ENCODE results near the gene UTP4.
A peak's percentile ranks its signal among the peaks of the same experiment; 100 is the strongest.
"Not testable (repeated sequence)": the region's sequence is repeated elsewhere in the genome, so short reads cannot be mapped to it uniquely, and the experiment has no call there.

UTP4 gene

GRCh38 chr16:69145658-69146057, 13.2 kb downstream of the UTP4 start:
- Histone ChIP-seq H3K27me3 (ENCODE audit: insufficient read depth, low read length, poor library complexity) (no peaks in the 10 kb centered on the region), H3K4me3 (ENCODE audit: low read length) (no peak overlapping the region), H3K23ac (ENCODE audit: low read length) (no peak overlapping the region), H3K18ac (ENCODE audit: low read length) (no peak overlapping the region), H3K79me2 (ENCODE audit: control insufficient read depth, insufficient read depth, low read length) (no peaks in the 10 kb centered on the region), H3K4ac (ENCODE audit: low read depth, low read length) (no peak overlapping the region), H2AK5ac (ENCODE audit: low read length) (no peak overlapping the region), H2BK120ac (ENCODE audit: low read depth, low read length) (no peak overlapping the region), H3K27ac (ENCODE audit: low read depth, low read length) (no peak overlapping the region), H3K56ac (ENCODE audit: low read length) (no peak overlapping the region), H4K8ac (ENCODE audit: low read depth, low read length) (no peak overlapping the region), H2BK5ac (ENCODE audit: low read length) (no peak overlapping the region), H3K4me1 (ENCODE audit: control insufficient read depth, low read depth, low read length) (no peaks in the 10 kb centered on the region), H3K36me3 (ENCODE audit: control insufficient read depth, insufficient read depth, low read length) (peaks cover 15% of the 10 kb centered on the region), H4K5ac (ENCODE audit: low read length) (no peak overlapping the region), H2BK15ac (replicated peaks; ENCODE audit: low read depth) (no peak overlapping the region), H3K4me2 (ENCODE audit: low read length) (no peak overlapping the region), H3K9ac (ENCODE audit: low read length) (no peak overlapping the region), H3K79me1 (ENCODE audit: low read length) (peaks cover 6% of the 10 kb centered on the region)
- WGBS (ENCODE audit: extremely low coverage, insufficient coverage, low lambda C conversion rate) = no CpG with 5 or more reads among the region's 4 CpGs
- DNase-seq = no peak

GRCh38 chr16:69149621-69150020, 17.2 kb downstream of the UTP4 start:
- not testable (repeated sequence) for H2AK5ac ChIP-seq (ENCODE audit: low read length); H3K9ac ChIP-seq (ENCODE audit: low read length); H3K4me2 ChIP-seq (ENCODE audit: low read length); H3K56ac ChIP-seq (ENCODE audit: low read length); H3K4ac ChIP-seq (ENCODE audit: low read depth, low read length); H2BK5ac ChIP-seq (ENCODE audit: low read length); H3K79me1 ChIP-seq (ENCODE audit: low read length); DNase-seq; H4K5ac ChIP-seq (ENCODE audit: low read length); H4K8ac ChIP-seq (ENCODE audit: low read depth, low read length); H3K4me3 ChIP-seq (ENCODE audit: low read length); H2BK120ac ChIP-seq (ENCODE audit: low read depth, low read length); H2BK15ac ChIP-seq (replicated peaks; ENCODE audit: low read depth); H3K23ac ChIP-seq (ENCODE audit: low read length); H3K79me2 ChIP-seq (ENCODE audit: control insufficient read depth, insufficient read depth, low read length); H3K27me3 ChIP-seq (ENCODE audit: insufficient read depth, low read length, poor library complexity); H3K4me1 ChIP-seq (ENCODE audit: control insufficient read depth, low read depth, low read length); H3K27ac ChIP-seq (ENCODE audit: low read depth, low read length); H3K18ac ChIP-seq (ENCODE audit: low read length)
- no CpG with 5 or more reads among the region's 9 CpGs for WGBS (ENCODE audit: extremely low coverage, insufficient coverage, low lambda C conversion rate)
- H3K36me3 ChIP-seq (ENCODE audit: control insufficient read depth, insufficient read depth, low read length) = peaks cover 14% of the 10 kb centered on the region

GRCh38 chr16:69150146-69150865, 17.9 kb downstream of the UTP4 start:
- Histone ChIP-seq H3K27ac (ENCODE audit: low read depth, low read length) (no peak overlapping the region), H3K4me1 (ENCODE audit: control insufficient read depth, low read depth, low read length) (no peaks in the 10 kb centered on the region), H2BK5ac (ENCODE audit: low read length) (no peak overlapping the region), H3K9ac (ENCODE audit: low read length) (no peak overlapping the region), H4K8ac (ENCODE audit: low read depth, low read length) (no peak overlapping the region), H2AK5ac (ENCODE audit: low read length) (no peak overlapping the region), H2BK120ac (ENCODE audit: low read depth, low read length) (no peak overlapping the region), H3K23ac (ENCODE audit: low read length) (no peak overlapping the region), H2BK15ac (replicated peaks; ENCODE audit: low read depth) (no peak overlapping the region), H3K18ac (ENCODE audit: low read length) (no peak overlapping the region), H3K27me3 (ENCODE audit: insufficient read depth, low read length, poor library complexity) (no peaks in the 10 kb centered on the region), H3K4me3 (ENCODE audit: low read length) (no peak overlapping the region), H3K79me1 (ENCODE audit: low read length) (peaks cover 5% of the 10 kb centered on the region), H4K5ac (ENCODE audit: low read length) (no peak overlapping the region), H3K56ac (ENCODE audit: low read length) (no peak overlapping the region), H3K79me2 (ENCODE audit: control insufficient read depth, insufficient read depth, low read length) (no peaks in the 10 kb centered on the region), H3K4ac (ENCODE audit: low read depth, low read length) (no peak overlapping the region), H3K36me3 (ENCODE audit: control insufficient read depth, insufficient read depth, low read length) (peaks cover 14% of the 10 kb centered on the region), H3K4me2 (ENCODE audit: low read length) (no peak overlapping the region)
- no CpG with 5 or more reads among the region's 16 CpGs for WGBS (ENCODE audit: extremely low coverage, insufficient coverage, low lambda C conversion rate)
- peak; percentile 80 for DNase-seq

GRCh38 chr16:69157196-69157595, 24.7 kb downstream of the UTP4 start:
- Histone ChIP-seq H3K18ac (ENCODE audit: low read length) (no peak overlapping the region), H2BK120ac (ENCODE audit: low read depth, low read length) (no peak overlapping the region), H4K8ac (ENCODE audit: low read depth, low read length) (no peak overlapping the region), H3K27ac (ENCODE audit: low read depth, low read length) (no peak overlapping the region), H3K27me3 (ENCODE audit: insufficient read depth, low read length, poor library complexity) (no peaks in the 10 kb centered on the region), H3K4me1 (ENCODE audit: control insufficient read depth, low read depth, low read length) (no peaks in the 10 kb centered on the region), H3K4ac (ENCODE audit: low read depth, low read length) (no peak overlapping the region), H4K5ac (ENCODE audit: low read length) (no peak overlapping the region), H3K4me2 (ENCODE audit: low read length) (no peak overlapping the region), H2BK5ac (ENCODE audit: low read length) (no peak overlapping the region), H3K79me2 (ENCODE audit: control insufficient read depth, insufficient read depth, low read length) (no peaks in the 10 kb centered on the region), H3K23ac (ENCODE audit: low read length) (no peak overlapping the region), H3K9ac (ENCODE audit: low read length) (no peak overlapping the region), H3K56ac (ENCODE audit: low read length) (no peak overlapping the region), H2AK5ac (ENCODE audit: low read length) (no peak overlapping the region), H3K4me3 (ENCODE audit: low read length) (no peak overlapping the region), H3K36me3 (ENCODE audit: control insufficient read depth, insufficient read depth, low read length) (peaks cover 18% of the 10 kb centered on the region), H3K79me1 (ENCODE audit: low read length) (peaks cover 2% of the 10 kb centered on the region), H2BK15ac (replicated peaks; ENCODE audit: low read depth) (no peak overlapping the region)
- WGBS (ENCODE audit: extremely low coverage, insufficient coverage, low lambda C conversion rate) = no CpG with 5 or more reads among the region's 3 CpGs
- no peak for DNase-seq

GRCh38 chr16:69160192-69160591, 27.7 kb downstream of the UTP4 start:
- Histone ChIP-seq H3K36me3 (ENCODE audit: control insufficient read depth, insufficient read depth, low read length) (peaks cover 15% of the 10 kb centered on the region), H3K56ac (ENCODE audit: low read length) (no peak overlapping the region), H3K4me3 (ENCODE audit: low read length) (no peak overlapping the region), H3K27ac (ENCODE audit: low read depth, low read length) (no peak overlapping the region), H2BK15ac (replicated peaks; ENCODE audit: low read depth) (no peak overlapping the region), H3K9ac (ENCODE audit: low read length) (no peak overlapping the region), H4K8ac (ENCODE audit: low read depth, low read length) (no peak overlapping the region), H4K5ac (ENCODE audit: low read length) (no peak overlapping the region), H2AK5ac (ENCODE audit: low read length) (no peak overlapping the region), H3K79me2 (ENCODE audit: control insufficient read depth, insufficient read depth, low read length) (no peaks in the 10 kb centered on the region), H3K27me3 (ENCODE audit: insufficient read depth, low read length, poor library complexity) (no peaks in the 10 kb centered on the region), H2BK5ac (ENCODE audit: low read length) (no peak overlapping the region), H2BK120ac (ENCODE audit: low read depth, low read length) (no peak overlapping the region), H3K4ac (ENCODE audit: low read depth, low read length) (no peak overlapping the region), H3K18ac (ENCODE audit: low read length) (no peak overlapping the region), H3K4me2 (ENCODE audit: low read length) (no peak overlapping the region), H3K4me1 (ENCODE audit: control insufficient read depth, low read depth, low read length) (no peaks in the 10 kb centered on the region), H3K79me1 (ENCODE audit: low read length) (peaks cover 2% of the 10 kb centered on the region), H3K23ac (ENCODE audit: low read length) (no peak overlapping the region)
- DNase-seq = no peak
- WGBS (ENCODE audit: extremely low coverage, insufficient coverage, low lambda C conversion rate) = no CpG with 5 or more reads among the region's 1 CpG

GRCh38 chr16:69165584-69165983, 33.1 kb downstream of the UTP4 start:
- H3K36me3 ChIP-seq (ENCODE audit: control insufficient read depth, insufficient read depth, low read length) = peaks cover 17% of the 10 kb centered on the region
- no peak overlapping the region for H3K4me3 ChIP-seq (ENCODE audit: low read length)
- H2AK5ac ChIP-seq (ENCODE audit: low read length) = no peak overlapping the region
- no peak overlapping the region for H3K27ac ChIP-seq (ENCODE audit: low read depth, low read length)
- H3K79me2 ChIP-seq (ENCODE audit: control insufficient read depth, insufficient read depth, low read length) = no peaks in the 10 kb centered on the region
- no peak overlapping the region for H3K4me2 ChIP-seq (ENCODE audit: low read length)
- WGBS (ENCODE audit: extremely low coverage, insufficient coverage, low lambda C conversion rate) = no CpG with 5 or more reads among the region's 6 CpGs
- no peak overlapping the region for H2BK120ac ChIP-seq (ENCODE audit: low read depth, low read length)
- H2BK15ac ChIP-seq (replicated peaks; ENCODE audit: low read depth) = no peak overlapping the region
- H4K5ac ChIP-seq (ENCODE audit: low read length) = no peak overlapping the region
- no peak overlapping the region for H3K56ac ChIP-seq (ENCODE audit: low read length)
- no peak for DNase-seq
- H3K27me3 ChIP-seq (ENCODE audit: insufficient read depth, low read length, poor library complexity) = no peaks in the 10 kb centered on the region
- no peak overlapping the region for H3K18ac ChIP-seq (ENCODE audit: low read length)
- no peaks in the 10 kb centered on the region for H3K4me1 ChIP-seq (ENCODE audit: control insufficient read depth, low read depth, low read length)
- no peak overlapping the region for H4K8ac ChIP-seq (ENCODE audit: low read depth, low read length)
- H3K4ac ChIP-seq (ENCODE audit: low read depth, low read length) = no peak overlapping the region
- no peak overlapping the region for H2BK5ac ChIP-seq (ENCODE audit: low read length)
- H3K79me1 ChIP-seq (ENCODE audit: low read length) = no peaks in the 10 kb centered on the region
- no peak overlapping the region for H3K23ac ChIP-seq (ENCODE audit: low read length)
- H3K9ac ChIP-seq (ENCODE audit: low read length) = no peak overlapping the region
